Right atrium auricular region (tissue), 2 donors: ENCODE results near the gene EFHD2. TPM values are rescaled to one million over a fixed set of nuclear protein-coding genes. Genes with fewer than 3 reads are reported as not detected.

ENCODE experiments used
- DNase-seq: peaks from one replicate; pipeline ENCODE4 v3.0.0-alpha.2; 2019; ENCODE audit warnings: low spot score
- H3K27ac ChIP-seq, 2 donors: fragments of 200-600 bp; sonication (generic); 1 replicate in 1 of 2; 2 replicates in 1 of 2; pipeline ENCODE4 v1.5.1; 2016 to 2019
- H3K27me3 ChIP-seq, 2 donors: fragments of 200-600 bp; sonication (generic); one replicate each; pipeline versions ENCODE4 v1.5.1 to v1.6.0; 2017 to 2019
- H3K36me3 ChIP-seq: fragments of 200-600 bp; sonication (generic); one replicate; pipeline ENCODE4 v1.5.1; 2016
- H3K4me1 ChIP-seq, 2 donors: fragments of 200-600 bp; sonication (generic); one replicate each; pipeline versions ENCODE4 v1.5.1 to v1.6.0; 2017 to 2019
- H3K4me3 ChIP-seq, 2 donors: fragments of 200-600 bp; sonication (generic); 1 replicate in 1 of 2; 2 replicates in 1 of 2; pipeline ENCODE4 v1.5.1; 2017 to 2019; ENCODE audit warnings: mild to moderate bottlenecking in 1 of 2, moderate library complexity in 1 of 2
- H3K9me3 ChIP-seq, 2 donors: fragments of 200-600 bp; sonication (generic); one replicate each; pipeline ENCODE4 v1.5.1; 2019
- total RNA-seq, 2 donors: library from RNA; depleted of rRNA; stranded (reverse); fragments of >200 nt; gene quantifications; one replicate each; pipeline ENCODE4 v1.1.0, GENCODE V29; 2016
- TF ChIP-seq, protein P1 (sequence below), 2 donors: fragments of 200-600 bp; sonication (generic); IDR thresholded peaks; one replicate each; pipeline ENCODE4 v1.5.1; 2019; ENCODE audit warnings: antibody characterized with exemption in 2 of 2

EFHD2 gene
- total RNA-seq, 2 donors from 2014 or later, result 13.7 to 23.9 TPM

DNA sequence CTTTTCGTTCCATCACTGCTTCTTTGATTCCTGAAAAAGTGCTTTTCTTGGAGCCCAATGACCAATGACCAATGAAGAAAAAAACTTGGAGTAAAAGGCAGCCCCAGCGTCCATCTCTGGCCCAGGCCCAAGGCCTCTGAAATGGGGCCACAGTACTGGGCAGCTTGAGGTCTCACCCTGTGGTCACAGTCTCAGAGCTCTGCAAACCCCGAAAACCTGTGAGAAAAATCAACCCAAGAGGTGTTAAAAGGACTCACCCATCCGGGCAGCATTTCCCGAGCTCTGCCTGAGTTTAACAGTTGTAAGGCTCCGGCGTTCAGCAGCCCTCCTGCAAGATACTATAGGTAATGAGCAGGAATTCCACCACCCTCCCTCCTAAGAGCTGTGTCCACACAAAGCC is 2.1 kb upstream of the EFHD2 start:
- Histone ChIP-seq H3K36me3 (no peaks in the 10 kb centered on the region), H3K27me3 (no peaks in the 10 kb centered on the region), H3K9me3 (no peaks in the 10 kb centered on the region), H3K27ac (peak overlapping the region in 1 of 2 donors; percentile 34), H3K4me3 (no peak overlapping the region), H3K4me1 (peaks cover 0 to 35% of the 10 kb centered on the region in 2 donors)
- TF ChIP-seq, protein P1, sequence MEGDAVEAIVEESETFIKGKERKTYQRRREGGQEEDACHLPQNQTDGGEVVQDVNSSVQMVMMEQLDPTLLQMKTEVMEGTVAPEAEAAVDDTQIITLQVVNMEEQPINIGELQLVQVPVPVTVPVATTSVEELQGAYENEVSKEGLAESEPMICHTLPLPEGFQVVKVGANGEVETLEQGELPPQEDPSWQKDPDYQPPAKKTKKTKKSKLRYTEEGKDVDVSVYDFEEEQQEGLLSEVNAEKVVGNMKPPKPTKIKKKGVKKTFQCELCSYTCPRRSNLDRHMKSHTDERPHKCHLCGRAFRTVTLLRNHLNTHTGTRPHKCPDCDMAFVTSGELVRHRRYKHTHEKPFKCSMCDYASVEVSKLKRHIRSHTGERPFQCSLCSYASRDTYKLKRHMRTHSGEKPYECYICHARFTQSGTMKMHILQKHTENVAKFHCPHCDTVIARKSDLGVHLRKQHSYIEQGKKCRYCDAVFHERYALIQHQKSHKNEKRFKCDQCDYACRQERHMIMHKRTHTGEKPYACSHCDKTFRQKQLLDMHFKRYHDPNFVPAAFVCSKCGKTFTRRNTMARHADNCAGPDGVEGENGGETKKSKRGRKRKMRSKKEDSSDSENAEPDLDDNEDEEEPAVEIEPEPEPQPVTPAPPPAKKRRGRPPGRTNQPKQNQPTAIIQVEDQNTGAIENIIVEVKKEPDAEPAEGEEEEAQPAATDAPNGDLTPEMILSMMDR (IDR thresholded peaks at IDR 0.05), result no peak
- no peak for DNase-seq

DNA sequence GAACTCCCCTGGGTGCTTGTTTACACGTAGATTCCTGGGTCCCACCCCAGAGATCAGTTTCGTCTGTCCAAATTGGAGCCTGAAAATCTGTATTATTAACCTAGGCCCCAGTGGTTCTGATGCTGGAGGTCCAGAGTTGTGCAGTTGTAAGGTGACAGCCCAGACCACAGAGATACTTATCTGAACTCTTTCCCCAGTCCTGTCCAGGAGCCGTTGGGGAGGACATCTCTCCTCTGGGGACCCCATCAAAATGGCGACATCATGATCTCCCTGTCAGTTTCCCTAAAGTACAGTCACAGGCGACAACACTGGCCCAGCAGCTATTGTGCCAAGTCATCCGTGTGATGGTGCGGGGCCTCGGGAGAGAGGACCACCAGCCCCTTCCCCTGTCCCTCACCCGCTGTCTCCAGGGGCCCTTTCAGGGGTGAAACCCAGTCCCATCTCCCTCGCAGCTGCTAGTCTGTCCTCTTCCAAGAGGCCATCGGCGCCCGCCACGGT is 749 bp upstream of the EFHD2 start:
- H3K4me3 ChIP-seq, result peak overlapping the region; percentile 80 to 81
- TF ChIP-seq, protein P1 (IDR thresholded peaks at IDR 0.05), result no peak
- H3K27me3 ChIP-seq, result no peaks in the 10 kb centered on the region
- no peaks in the 10 kb centered on the region for H3K9me3 ChIP-seq
- H3K4me1 ChIP-seq, result peaks cover 0 to 49% of the 10 kb centered on the region in 2 donors
- H3K27ac ChIP-seq, result peak overlapping the region in 1 of 2 donors; percentile 69
- DNase-seq, result no peak
- no peaks in the 10 kb centered on the region for H3K36me3 ChIP-seq

DNA sequence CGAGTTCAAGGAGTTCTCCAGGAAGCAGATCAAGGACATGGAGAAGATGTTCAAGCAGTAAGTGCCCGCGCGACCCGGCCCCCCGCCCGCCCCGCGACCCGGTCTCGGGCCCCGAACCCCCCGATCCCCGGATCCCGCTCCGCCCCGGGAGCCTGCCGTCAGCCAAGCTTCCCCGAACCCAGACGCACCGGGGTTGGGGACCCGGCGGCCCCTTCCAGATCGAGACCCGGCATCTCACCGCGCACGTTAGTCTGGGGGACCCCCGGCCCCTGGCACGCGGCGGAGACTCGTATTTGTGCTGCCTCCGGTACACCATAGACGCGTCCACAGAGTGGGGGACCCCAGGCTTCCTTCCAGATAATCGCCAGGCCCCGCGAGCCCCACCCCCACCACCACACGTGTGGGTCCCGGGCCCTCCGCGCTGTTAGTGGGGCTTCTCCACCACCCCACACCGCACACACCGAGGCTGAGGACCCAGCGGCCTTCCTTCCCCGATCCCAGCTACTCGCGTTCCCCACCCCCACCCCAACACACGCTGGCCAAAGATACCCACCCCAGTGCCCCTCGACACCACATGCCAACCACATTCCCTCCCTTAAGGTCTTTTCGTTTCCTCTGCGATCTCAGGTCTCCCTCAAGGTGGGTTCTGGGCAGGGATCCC is 665 bp downstream of the EFHD2 start:
- TF ChIP-seq, protein P1 (IDR thresholded peaks at IDR 0.05), result no peak
- Histone ChIP-seq H3K27ac (peak overlapping the region; percentile 8 to 69), H3K36me3 (no peaks in the 10 kb centered on the region), H3K9me3 (no peaks in the 10 kb centered on the region), H3K4me3 (peak overlapping the region; percentile 80 to 81), H3K4me1 (peaks cover 0 to 56% of the 10 kb centered on the region in 2 donors), H3K27me3 (no peaks in the 10 kb centered on the region)
- DNase-seq, result no peak

DNA sequence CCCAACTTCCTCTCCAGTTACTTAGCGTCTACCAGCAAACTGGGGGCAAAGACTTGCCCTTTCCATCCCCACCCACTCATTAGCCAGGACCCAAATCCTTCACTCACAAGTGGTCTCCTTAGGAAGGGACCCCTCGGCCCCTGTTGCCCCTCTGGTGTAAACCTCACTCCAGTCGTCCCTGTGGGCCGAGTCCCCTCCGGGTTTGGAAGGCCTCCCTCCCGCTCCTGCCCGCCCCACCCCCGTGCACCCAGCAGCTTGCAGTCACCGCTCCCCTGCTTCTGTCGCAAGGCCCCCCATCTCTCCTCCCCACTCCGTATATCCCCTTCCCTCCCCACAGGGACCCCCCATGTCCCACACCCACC is 1.2 kb downstream of the EFHD2 start:
- Histone ChIP-seq H3K4me3 (peak overlapping the region; percentile 80 to 81), H3K9me3 (no peaks in the 10 kb centered on the region), H3K27ac (peak overlapping the region; percentile 18 to 69), H3K27me3 (no peaks in the 10 kb centered on the region), H3K4me1 (peaks cover 0 to 61% of the 10 kb centered on the region in 2 donors), H3K36me3 (no peaks in the 10 kb centered on the region)
- TF ChIP-seq, protein P1 (IDR thresholded peaks at IDR 0.05), result no peak
- no peak for DNase-seq

DNA sequence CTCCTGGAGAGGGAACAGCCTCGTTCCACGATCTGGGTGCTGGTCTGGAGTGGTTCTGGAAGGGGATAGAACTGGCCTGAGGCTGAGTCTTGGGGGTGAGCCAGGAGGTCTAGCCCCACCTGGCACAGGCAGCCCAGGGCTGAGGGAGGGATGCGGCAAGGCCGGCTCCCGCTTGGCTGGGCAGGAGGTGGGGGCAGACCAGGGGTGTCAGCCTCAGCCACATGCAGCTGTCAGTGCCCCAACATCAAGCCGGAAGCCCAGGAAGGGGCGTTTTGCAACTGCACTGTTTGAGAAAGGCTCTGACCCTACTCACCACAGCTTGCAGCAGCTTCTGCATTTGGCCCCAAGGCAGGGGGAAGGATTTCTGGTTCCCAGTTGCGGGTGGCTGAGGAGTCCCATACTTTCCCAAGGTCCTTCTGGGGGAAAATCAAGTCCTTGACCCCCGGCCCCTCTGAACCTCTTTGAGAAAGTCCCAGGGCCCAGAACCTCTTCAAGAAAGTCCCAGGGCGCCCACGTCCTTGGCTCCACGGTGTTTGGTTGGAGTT is 2.0 kb downstream of the EFHD2 start:
- peak overlapping the region; percentile 18 to 69 for H3K27ac ChIP-seq
- H3K4me1 ChIP-seq, result peaks cover 0 to 68% of the 10 kb centered on the region in 2 donors

More for the DNA sequence above, 2.0 kb downstream of the EFHD2 start:
- Histone ChIP-seq H3K9me3 (no peaks in the 10 kb centered on the region), H3K4me3 (peak overlapping the region; percentile 80 to 81), H3K36me3 (no peaks in the 10 kb centered on the region), H3K27me3 (no peaks in the 10 kb centered on the region)
- no peak for DNase-seq
- TF ChIP-seq, protein P1 (IDR thresholded peaks at IDR 0.05), result no peak
